OCI-LY7 (cell line): ENCODE measurements around the gene PTGDS. TPM values are rescaled to one million over a fixed set of nuclear protein-coding genes. Genes with fewer than 3 reads are reported as not detected.

Experiments
- BruUV-seq: library from RNA; stranded (reverse); fragments of 400-500 nt; replicated peaks from 2 replicates; lab custom pipeline; 2021; lab: Mats Ljungman, UMichigan
- CTCF ChIA-PET: fragments of 300-600 bp; sonication (Branson Sonifier 250); formaldehyde crosslinking; loops from one replicate; lab custom pipeline; 2022; ENCODE audit warnings: antibody characterized with exemption; ENCODE audit not compliant: unreplicated experiment; lab: Charles Lee
- POLR2A ChIA-PET: fragments of 300-600 bp; sonication (Branson Sonifier 250); formaldehyde crosslinking; loops from one replicate; lab custom pipeline; 2022; ENCODE audit warnings: antibody characterized with exemption; lab: Charles Lee
- DNase-seq: peaks from one replicate; pipeline ENCODE4 v3.0.0-alpha.2; 2015; ENCODE audit warnings: low spot score
- H2AFZ ChIP-seq: fragments of 200-600 bp; sonication (generic), shearing (Covaris generic); 2 replicates; pipeline ENCODE4 v1.6.1; 2014; ENCODE audit warnings: mild to moderate bottlenecking, antibody characterized with exemption, low read length, moderate library complexity
- H3K27ac ChIP-seq: fragments of 200-600 bp; sonication (generic); 2 replicates; pipeline ENCODE4 v1.5.1; 2014; ENCODE audit warnings: mixed run types, low read depth, mild to moderate bottlenecking, moderate library complexity, low read length, inconsistent platforms; ENCODE audit not compliant: poor library complexity, severe bottlenecking
- H3K36me3 ChIP-seq: fragments of 200-600 bp; sonication (generic); 2 replicates; pipeline ENCODE4 v1.6.1; 2014; ENCODE audit warnings: mild to moderate bottlenecking, antibody characterized with exemption, low read length, moderate library complexity, mixed read lengths; ENCODE audit not compliant: insufficient read depth
- H3K4me1 ChIP-seq: fragments of 200-600 bp; sonication (generic); 2 replicates; pipeline ENCODE4 v1.5.1; 2014; ENCODE audit warnings: mild to moderate bottlenecking, low read length; ENCODE audit not compliant: insufficient read depth, poor library complexity, severe bottlenecking
- H3K4me2 ChIP-seq: fragments of 200-600 bp; sonication (generic); 2 replicates; pipeline ENCODE4 v1.6.1; 2014; ENCODE audit warnings: mild to moderate bottlenecking, low read length
- H3K4me3 ChIP-seq: fragments of 200-600 bp; sonication (generic); 2 replicates; pipeline ENCODE4 v1.5.1; 2014; ENCODE audit warnings: mild to moderate bottlenecking, low read depth, low read length; ENCODE audit not compliant: poor library complexity, severe bottlenecking
- H3K79me2 ChIP-seq: fragments of 200-600 bp; sonication (generic); 2 replicates; pipeline ENCODE4 v1.6.1; 2016; ENCODE audit warnings: low read depth, mild to moderate bottlenecking, low read length, moderate library complexity, mixed read lengths; ENCODE audit not compliant: insufficient read depth
- H3K9me2 ChIP-seq: fragments of 200-600 bp; sonication (generic); 2 replicates; pipeline ENCODE4 v1.6.1; 2016; ENCODE audit warnings: mild to moderate bottlenecking, low read length, mixed read lengths; ENCODE audit not compliant: insufficient read depth
- H3K9me3 ChIP-seq: fragments of 200-600 bp; sonication (generic); 2 replicates; pipeline ENCODE4 v1.6.1; 2014; ENCODE audit warnings: mild to moderate bottlenecking, mixed run types, low read length, mixed read lengths
- H4K20me1 ChIP-seq: fragments of 200-600 bp; sonication (generic); 2 replicates; pipeline ENCODE4 v1.6.1; 2014; ENCODE audit warnings: mild to moderate bottlenecking, antibody characterized with exemption, low read length, moderate library complexity, mixed read lengths; ENCODE audit not compliant: insufficient read depth
- EZH2phosphoT487 ChIP-seq: fragments of 200-600 bp; sonication (generic); IDR thresholded peaks from 2 replicates; pipeline ENCODE4 v1.6.1; 2018; ENCODE audit warnings: low read depth, borderline replicate concordance, mild to moderate bottlenecking, mixed run types, antibody characterized with exemption, low read length, moderate library complexity, mixed read lengths
- intact Hi-C: fragments of 100-400 bp; cut with micrococcal nuclease; formaldehyde crosslinking; loops from one replicate; pipeline ENCODE4 v1.10.0; 2022; ENCODE audit not compliant: unreplicated experiment
- total RNA-seq, 2 experiments: library from RNA; depleted of rRNA in 1 of 2; stranded (reverse); fragments of >200 nt in 1 of 2; shearing (Covaris generic) in 1 of 2; gene quantifications; 2 replicates each; pipeline ENCODE4 v1.2.3, GENCODE V29; 2014 to 2022
- TF ChIP-seq, protein P1 (sequence below): fragments of 200-600 bp; sonication (generic); conservative IDR thresholded peaks from 2 replicates; pipeline ENCODE4 v1.5.1; 2014; ENCODE audit warnings: mild to moderate bottlenecking, antibody characterized with exemption, low read length, moderate library complexity, mixed read lengths

The PTGDS gene
- total RNA-seq, 2 experiments from 2014 or later, result not detected

DNA sequence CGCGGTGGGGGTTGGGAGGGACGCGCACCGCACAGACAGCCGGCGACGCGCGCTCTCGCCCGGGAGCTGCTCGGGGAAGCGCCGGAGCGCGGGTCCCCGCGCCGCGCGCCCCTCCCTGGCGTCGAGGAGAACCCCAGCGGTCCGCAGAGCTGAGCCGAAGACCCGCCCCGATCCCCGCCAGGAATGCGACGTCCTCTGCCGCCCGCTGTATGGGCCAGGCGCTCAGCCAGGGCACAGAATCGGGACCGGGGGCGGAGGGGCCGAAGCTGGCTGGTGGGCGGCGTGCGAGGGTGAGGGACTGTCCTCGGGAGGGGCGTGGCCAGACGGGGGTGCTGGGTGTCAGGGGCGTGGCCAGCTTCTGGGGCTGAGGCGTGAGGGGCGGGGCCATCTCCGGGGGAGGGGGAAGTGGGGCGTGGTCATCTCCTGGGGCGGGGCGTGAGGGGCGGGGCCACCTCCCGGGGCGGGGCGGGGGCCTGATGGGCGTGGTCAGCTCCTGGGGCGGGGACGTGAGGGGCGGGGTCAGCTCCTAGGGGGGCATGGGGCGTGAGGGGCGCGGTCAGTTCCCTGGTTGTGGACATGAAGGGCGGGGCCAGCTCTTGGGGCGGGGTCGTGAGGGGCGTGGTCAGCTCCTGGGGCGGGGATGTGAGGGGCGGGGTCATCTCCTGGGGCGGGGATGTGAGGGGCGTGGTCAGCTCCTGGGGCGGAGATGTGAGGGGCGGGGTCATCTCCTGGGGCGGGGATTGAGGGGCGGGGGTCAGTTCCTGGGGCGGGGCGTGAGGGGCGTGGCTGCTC lies 965 bp downstream of the PTGDS start:
- BruUV-seq, result no TSS peak
- no peaks in the 10 kb centered on the region for H3K79me2 ChIP-seq
- POLR2A ChIA-PET, result interaction anchor here (1.0 kb wide), 1 partner anchor 14 kb away, joined by 7 read pairs; the partner anchor contains the start of gene PAXX
- TF ChIP-seq, protein P1, sequence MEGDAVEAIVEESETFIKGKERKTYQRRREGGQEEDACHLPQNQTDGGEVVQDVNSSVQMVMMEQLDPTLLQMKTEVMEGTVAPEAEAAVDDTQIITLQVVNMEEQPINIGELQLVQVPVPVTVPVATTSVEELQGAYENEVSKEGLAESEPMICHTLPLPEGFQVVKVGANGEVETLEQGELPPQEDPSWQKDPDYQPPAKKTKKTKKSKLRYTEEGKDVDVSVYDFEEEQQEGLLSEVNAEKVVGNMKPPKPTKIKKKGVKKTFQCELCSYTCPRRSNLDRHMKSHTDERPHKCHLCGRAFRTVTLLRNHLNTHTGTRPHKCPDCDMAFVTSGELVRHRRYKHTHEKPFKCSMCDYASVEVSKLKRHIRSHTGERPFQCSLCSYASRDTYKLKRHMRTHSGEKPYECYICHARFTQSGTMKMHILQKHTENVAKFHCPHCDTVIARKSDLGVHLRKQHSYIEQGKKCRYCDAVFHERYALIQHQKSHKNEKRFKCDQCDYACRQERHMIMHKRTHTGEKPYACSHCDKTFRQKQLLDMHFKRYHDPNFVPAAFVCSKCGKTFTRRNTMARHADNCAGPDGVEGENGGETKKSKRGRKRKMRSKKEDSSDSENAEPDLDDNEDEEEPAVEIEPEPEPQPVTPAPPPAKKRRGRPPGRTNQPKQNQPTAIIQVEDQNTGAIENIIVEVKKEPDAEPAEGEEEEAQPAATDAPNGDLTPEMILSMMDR, result no peak
- no peak for TF ChIP-seq EZH2phosphoT487
- H3K9me3 ChIP-seq, result no peaks in the 10 kb centered on the region
- DNase-seq, result peak; percentile 59
- no peak overlapping the region for H3K4me3 ChIP-seq
- no peaks in the 10 kb centered on the region for H3K9me2 ChIP-seq
- CTCF ChIA-PET, result interaction anchor here (0.5 to 1.0 kb wide), 5 partner anchors 13 to 191 kb away, joined by 3 to 5 read pairs (median 3); no protein-coding TSS in a partner anchor
- H3K36me3 ChIP-seq, result no peaks in the 10 kb centered on the region
- H3K4me1 ChIP-seq, result no peaks in the 10 kb centered on the region
- intact Hi-C loops, result no loop called here
- no peak overlapping the region for H3K27ac ChIP-seq
- no peak overlapping the region for H2AFZ ChIP-seq
- H4K20me1 ChIP-seq, result no peaks in the 10 kb centered on the region
- no peak overlapping the region for H3K4me2 ChIP-seq

GRCh38 chr9:136978865-136979544 lies 1.7 kb downstream of the PTGDS start:
- TF ChIP-seq, protein P1, result no peak
- no peak for TF ChIP-seq EZH2phosphoT487
- H3K9me3 ChIP-seq, result no peaks in the 10 kb centered on the region
- POLR2A ChIA-PET, result interaction anchor here (1.0 kb wide), 1 partner anchor 13 kb away, joined by 7 read pairs; the partner anchor contains the start of gene PAXX
- H3K36me3 ChIP-seq, result no peaks in the 10 kb centered on the region
- no peak overlapping the region for H2AFZ ChIP-seq
- no peak overlapping the region for H3K4me3 ChIP-seq
- H3K27ac ChIP-seq, result no peak overlapping the region
- intact Hi-C loops, result no loop called here
- no peaks in the 10 kb centered on the region for H4K20me1 ChIP-seq
- H3K9me2 ChIP-seq, result no peaks in the 10 kb centered on the region
- H3K4me1 ChIP-seq, result no peaks in the 10 kb centered on the region
- no peak overlapping the region for H3K4me2 ChIP-seq
- no peaks in the 10 kb centered on the region for H3K79me2 ChIP-seq
- CTCF ChIA-PET, result interaction anchor here (0.5 to 1.0 kb wide), 3 partner anchors 14 to 56 kb away, joined by 3 read pairs; no protein-coding TSS in a partner anchor
- DNase-seq, result no peak
- BruUV-seq, result no TSS peak
